ENCODE data around the gene ZFP64. TPM values are rescaled to one million over a fixed set of nuclear protein-coding genes. Genes with fewer than 3 reads are reported as not detected.

Gene ZFP64
- total RNA-seq, 1 experiment from 2014 or later = 18.4 TPM

GRCh38 chr20:52239102-52239501 lies 47.5 kb upstream of the ZFP64 start:
- POLR2A ChIA-PET = no interaction called here
- DNase-seq (ENCODE audit: low read depth, low spot score) (no peak), ATAC-seq (no peak)
- TF ChIP-seq REST (IDR thresholded peaks at IDR 0.05; ENCODE audit: insufficient read depth in 1 of 2, low read depth in 2 of 2, low read length in 1 of 2) = no peak
- no peak for TF ChIP-seq SIN3A (IDR thresholded peaks at IDR 0.05; ENCODE audit: borderline replicate concordance, insufficient read depth, low read depth, low read length)
- no peak for TF ChIP-seq POLR2AphosphoS5 (IDR thresholded peaks at IDR 0.05; ENCODE audit: low read depth, low read length)
- TF ChIP-seq TCF7L2 (IDR thresholded peaks at IDR 0.05; ENCODE audit: low read depth, low read length) = no peak
- TF ChIP-seq CTCF (IDR thresholded peaks at IDR 0.05) = no peak
- H3K4me3 ChIP-seq (ENCODE audit: low read depth in 2 of 2, low read length in 2 of 2) = no peak overlapping the region
- no peak overlapping the region for H3K27ac ChIP-seq (ENCODE audit: low read length)
- no TSS peak for BruUV-seq (replicated peaks)
- H3K36me3 ChIP-seq (ENCODE audit: control insufficient read depth, insufficient read depth, low read length) = no peaks in the 10 kb centered on the region
- in situ Hi-C loops (cut with HindIII; ENCODE audit: low pct_unique_long_range_greater_than_20kb, low sequenced_read_pairs) (no loop called here), intact Hi-C loops (cut with micrococcal nuclease; ENCODE audit: unreplicated experiment) (no loop called here)
- no peaks in the 10 kb centered on the region for H3K4me1 ChIP-seq (ENCODE audit: control insufficient read depth, insufficient read depth, low read length)
- no peaks in the 10 kb centered on the region for H3K9me3 ChIP-seq (ENCODE audit: control insufficient read depth, insufficient read depth, low read depth, low read length)
- CTCF ChIA-PET = no interaction called here
- no peaks in the 10 kb centered on the region for H3K27me3 ChIP-seq (ENCODE audit: control insufficient read depth, insufficient read depth, low read length)

- ChIA-PET CTCF (no interaction called here), POLR2A (no interaction called here)
- H3K4me3 ChIP-seq (ENCODE audit: low read depth in 2 of 2, low read length in 2 of 2) = no peak overlapping the region
- ATAC-seq (no peak), DNase-seq (ENCODE audit: low read depth, low spot score) (no peak)
- no peaks in the 10 kb centered on the region for H3K4me1 ChIP-seq (ENCODE audit: control insufficient read depth, insufficient read depth, low read length)
- H3K9me3 ChIP-seq (ENCODE audit: control insufficient read depth, insufficient read depth, low read depth, low read length) = no peaks in the 10 kb centered on the region
- no peaks in the 10 kb centered on the region for H3K36me3 ChIP-seq (ENCODE audit: control insufficient read depth, insufficient read depth, low read length)
- no TSS peak for BruUV-seq (replicated peaks)
- no peak for TF ChIP-seq REST (IDR thresholded peaks at IDR 0.05; ENCODE audit: insufficient read depth in 1 of 2, low read depth in 2 of 2, low read length in 1 of 2)
- TF ChIP-seq TCF7L2 (IDR thresholded peaks at IDR 0.05; ENCODE audit: low read depth, low read length) = no peak
- no peak for TF ChIP-seq SIN3A (IDR thresholded peaks at IDR 0.05; ENCODE audit: borderline replicate concordance, insufficient read depth, low read depth, low read length)
- TF ChIP-seq CTCF (IDR thresholded peaks at IDR 0.05) = no peak
- no peak for TF ChIP-seq POLR2AphosphoS5 (IDR thresholded peaks at IDR 0.05; ENCODE audit: low read depth, low read length)
- no peaks in the 10 kb centered on the region for H3K27me3 ChIP-seq (ENCODE audit: control insufficient read depth, insufficient read depth, low read length)
- H3K27ac ChIP-seq (ENCODE audit: low read length) = no peak overlapping the region
- in situ Hi-C loops (cut with HindIII; ENCODE audit: low pct_unique_long_range_greater_than_20kb, low sequenced_read_pairs) = no loop called here
- intact Hi-C loops (cut with micrococcal nuclease; ENCODE audit: unreplicated experiment) = no loop called here
Observed at GRCh38 chr20:52236292-52236691, 44.7 kb upstream of the ZFP64 start.
